ENCODE measurements around the gene PPFIBP1. TPM values are rescaled to one million over a fixed set of nuclear protein-coding genes. Genes with fewer than 3 reads are reported as not detected.

PPFIBP1 gene
- total RNA-seq, 2 donors from 2014 or later = 63.9 to 67.5 TPM

- H3K36me3 ChIP-seq (replicated peaks in 1 of 2; ENCODE audit: insufficient read depth in 1 of 2, low read depth in 2 of 2) = no peaks in the 10 kb centered on the region
- DNase-seq (no peak), ATAC-seq (no peak)
- no peak overlapping the region for H3K4me3 ChIP-seq
- H3K27ac ChIP-seq = no peak overlapping the region
- intact Hi-C loops (cut with DNase I) = no loop called here
- peaks cover 13% of the 10 kb centered on the region for H3K4me1 ChIP-seq
- H3K9me3 ChIP-seq = no peaks in the 10 kb centered on the region
- no peaks in the 10 kb centered on the region for H3K27me3 ChIP-seq
- WGBS, 2 donors = 100% methylated on average over 2 of the region's 2 CpGs
- TF ChIP-seq POLR2A (IDR thresholded peaks at IDR 0.05) (no peak), CTCF (IDR thresholded peaks at IDR 0.05) (no peak)
Measured at GRCh38 chr12:27620121-27620520, 96.1 kb downstream of the PPFIBP1 start.

- Histone ChIP-seq H3K27ac (no peak overlapping the region), H3K36me3 (replicated peaks in 1 of 2; ENCODE audit: insufficient read depth in 1 of 2, low read depth in 2 of 2) (no peaks in the 10 kb centered on the region), H3K27me3 (no peaks in the 10 kb centered on the region), H3K9me3 (no peaks in the 10 kb centered on the region), H3K4me3 (no peak overlapping the region), H3K4me1 (peaks cover 24% of the 10 kb centered on the region)
- no peak for TF ChIP-seq CTCF (IDR thresholded peaks at IDR 0.05)
- ATAC-seq (no peak), DNase-seq (no peak)
- 80 to 85% methylated on average over 9 of the region's 9 CpGs for WGBS, 2 donors
- intact Hi-C loops (cut with DNase I) = no loop called here
Measured at GRCh38 chr12:27622436-27623195, 98.6 kb downstream of the PPFIBP1 start.

- Histone ChIP-seq H3K27me3 (no peaks in the 10 kb centered on the region), H3K4me3 (no peak overlapping the region), H3K9me3 (no peaks in the 10 kb centered on the region), H3K4me1 (peaks cover 29% of the 10 kb centered on the region), H3K36me3 (replicated peaks in 1 of 2; ENCODE audit: insufficient read depth in 1 of 2, low read depth in 2 of 2) (no peaks in the 10 kb centered on the region), H3K27ac (no peak overlapping the region)
- 73 to 75% methylated on average over 5 of the region's 5 CpGs for WGBS, 2 donors
- intact Hi-C loops (cut with DNase I) = no loop called here
- DNase-seq (no peak), ATAC-seq (no peak)
- no peak for TF ChIP-seq CTCF (IDR thresholded peaks at IDR 0.05)
- TF ChIP-seq POLR2A (IDR thresholded peaks at IDR 0.05) = no peak
Measured at GRCh38 chr12:27623645-27624044, 99.6 kb downstream of the PPFIBP1 start.

GRCh38 chr12:27624586-27624985 is 100.6 kb downstream of the PPFIBP1 start:
- DNase-seq = no peak
- TF ChIP-seq POLR2A (IDR thresholded peaks at IDR 0.05) = no peak
- no peak for TF ChIP-seq CTCF (IDR thresholded peaks at IDR 0.05)
- H3K4me3 ChIP-seq = no peak overlapping the region
- no peaks in the 10 kb centered on the region for H3K27me3 ChIP-seq
- peaks cover 26% of the 10 kb centered on the region for H3K4me1 ChIP-seq
- no peak overlapping the region for H3K27ac ChIP-seq
- ATAC-seq = no peak
- no peaks in the 10 kb centered on the region for H3K36me3 ChIP-seq (replicated peaks in 1 of 2; ENCODE audit: insufficient read depth in 1 of 2, low read depth in 2 of 2)
- no peaks in the 10 kb centered on the region for H3K9me3 ChIP-seq
- WGBS, 2 donors = 69 to 81% methylated on average over 4 of the region's 4 CpGs
- intact Hi-C loops (cut with DNase I) = no loop called here
